Esophagus (tissue), 2 donors: Measurements from ENCODE around the gene NCOR1. TPM values are rescaled to one million over a fixed set of nuclear protein-coding genes. Genes with fewer than 3 reads are reported as not detected.
"Not testable (repeated sequence)": the region's sequence is repeated elsewhere in the genome, so short reads cannot be mapped to it uniquely, and the experiment has no call there.

Experiments
- H3K27ac ChIP-seq, 2 donors: one replicate each; pipeline ENCODE4 v1.5.1; 2013; ENCODE audit warnings: low read depth in 2 of 2, mild to moderate bottlenecking in 2 of 2, inconsistent platforms in 1 of 2, low read length in 1 of 2, moderate library complexity in 1 of 2
- H3K27me3 ChIP-seq, 2 donors: one replicate each; pipeline ENCODE4 v1.6.1; 2013; ENCODE audit warnings: low read length in 2 of 2, control low read depth in 1 of 2, mild to moderate bottlenecking in 1 of 2; ENCODE audit not compliant: insufficient read depth in 2 of 2, control insufficient read depth in 1 of 2
- H3K36me3 ChIP-seq, 2 donors: one replicate each; pipeline ENCODE4 v1.6.1; 2013; ENCODE audit warnings: low read length in 1 of 2; ENCODE audit not compliant: control insufficient read depth in 2 of 2, insufficient read depth in 2 of 2
- H3K4me1 ChIP-seq, 2 donors: one replicate each; pipeline ENCODE4 v1.6.1; 2013; ENCODE audit warnings: low read length in 1 of 2; ENCODE audit not compliant: control insufficient read depth in 2 of 2, insufficient read depth in 2 of 2
- H3K4me3 ChIP-seq, 2 donors: one replicate each; pipeline ENCODE4 v1.5.1; 2013; ENCODE audit warnings: low read length in 2 of 2, mild to moderate bottlenecking in 2 of 2, low read depth in 1 of 2, moderate library complexity in 1 of 2
- H3K9me3 ChIP-seq, 2 donors: one replicate each; pipeline ENCODE4 v1.6.1; 2013; ENCODE audit warnings: mild to moderate bottlenecking in 2 of 2, low read depth in 1 of 2, low read length in 1 of 2, moderate library complexity in 1 of 2; ENCODE audit not compliant: control insufficient read depth in 2 of 2, insufficient read depth in 1 of 2
- WGBS, 2 donors: extraction: QIAGEN DNeasy Blood & Tissue Kit; methylation state at CpG; one replicate each; pipeline ENCODE4 v1.1.7; 2013; 5-methylcytosine and 5-hydroxymethylcytosine counted together
- polyA plus RNA-seq, 2 donors: library from polyadenylated mRNA; stranded (reverse); fragments of 200-250 nt; gene quantifications; one replicate each; pipeline ENCODE4 v1.2.3, GENCODE V29; 2013
- donor health status: healthy with polysubstance abuse.
- donor health status: Bipolar disorder and iron deficiency.

The NCOR1 gene
- polyA plus RNA-seq, 2 donors = 31.5 to 41.3 TPM

DNA sequence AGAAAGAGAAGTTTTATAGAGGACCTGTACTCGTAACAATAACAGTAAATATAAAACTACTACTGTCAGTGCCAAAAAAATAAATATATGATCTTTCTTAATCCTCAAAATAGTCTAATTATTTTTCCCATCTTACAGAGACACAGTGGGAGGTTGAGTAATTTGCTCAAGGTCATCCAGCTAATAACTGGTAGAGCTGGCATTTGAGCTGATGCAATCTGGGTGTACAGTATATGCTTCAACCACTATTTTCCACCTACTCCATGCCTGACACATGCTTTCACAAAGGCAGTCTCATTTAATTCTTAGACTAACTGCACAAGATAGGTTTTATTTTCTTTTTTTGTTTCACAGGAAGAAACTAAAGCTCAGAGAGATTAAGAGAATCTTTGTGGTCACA lies 35.3 kb upstream of the NCOR1 start:
- Histone ChIP-seq H3K27me3 (no peaks in the 10 kb centered on the region), H3K27ac (no peak overlapping the region), H3K9me3 (no peaks in the 10 kb centered on the region), H3K36me3 (peaks cover 0 to 2% of the 10 kb centered on the region in 2 donors), H3K4me3 (no peak overlapping the region), H3K4me1 (peaks cover 0 to 1% of the 10 kb centered on the region in 2 donors)
- WGBS, 2 donors = 71 to 91% methylated on average over 1 of the region's 1 CpG

- Histone ChIP-seq H3K27me3 (no peaks in the 10 kb centered on the region), H3K4me1 (no peaks in the 10 kb centered on the region), H3K36me3 (peaks cover 0 to 2% of the 10 kb centered on the region in 2 donors), H3K27ac (no peak overlapping the region), H3K9me3 (no peaks in the 10 kb centered on the region), H3K4me3 (no peak overlapping the region)
- 84 to 96% methylated on average over 7 of the region's 7 CpGs for WGBS, 2 donors
Observed at GRCh38 chr17:16247586-16247984, 32.3 kb upstream of the NCOR1 start.

DNA sequence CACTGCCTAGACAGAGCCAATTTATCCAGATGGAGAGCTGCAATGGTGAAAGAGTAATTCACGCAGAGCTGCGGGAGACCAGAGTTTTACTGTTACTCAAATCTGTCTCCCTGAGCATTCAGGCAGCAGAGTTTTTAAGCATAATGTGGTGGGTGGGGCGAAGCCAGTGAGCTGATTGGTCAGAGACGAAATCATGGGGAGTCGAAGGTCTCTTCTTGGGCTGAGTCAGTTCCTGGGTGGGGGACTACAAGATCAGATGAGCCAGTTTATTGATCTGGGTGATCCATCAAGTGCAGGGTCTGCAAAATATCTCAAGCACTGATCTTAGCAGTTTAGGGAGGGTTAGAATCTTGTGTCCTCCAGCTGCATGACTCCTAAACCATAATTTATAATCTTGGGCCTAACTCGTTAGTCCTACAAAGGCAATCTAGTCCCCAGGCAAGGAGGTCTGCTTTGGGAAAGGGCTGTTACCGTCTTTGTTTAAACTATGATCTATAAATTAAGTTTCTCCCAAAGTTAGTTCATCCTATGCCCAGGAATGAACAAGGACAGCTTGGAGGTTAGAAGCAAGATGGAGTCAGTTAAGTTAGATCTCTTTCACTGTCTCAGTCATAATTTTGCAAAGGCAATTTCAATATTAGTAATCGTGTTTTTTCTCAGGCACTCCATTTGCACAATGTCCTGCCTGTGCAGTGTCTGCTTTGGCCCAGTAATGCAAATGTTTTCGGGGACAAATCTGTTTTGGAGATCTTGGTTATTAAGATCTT lies 28.6 kb upstream of the NCOR1 start:
- Histone ChIP-seq H3K4me1 (no peaks in the 10 kb centered on the region), H3K36me3 (no peaks in the 10 kb centered on the region), H3K27ac (no peak overlapping the region), H3K4me3 (no peak overlapping the region), H3K9me3 (no peaks in the 10 kb centered on the region), H3K27me3 (no peaks in the 10 kb centered on the region)
- 78 to 85% methylated on average over 9 of the region's 9 CpGs for WGBS, 2 donors

- no peaks in the 10 kb centered on the region for H3K4me1 ChIP-seq
- no peak overlapping the region for H3K4me3 ChIP-seq
- no peaks in the 10 kb centered on the region for H3K27me3 ChIP-seq
- H3K27ac ChIP-seq = no peak overlapping the region
- 90 to 92% methylated on average over 5 of the region's 5 CpGs for WGBS, 2 donors
- H3K36me3 ChIP-seq = no peaks in the 10 kb centered on the region
- H3K9me3 ChIP-seq = no peaks in the 10 kb centered on the region
Observed at GRCh38 chr17:16243385-16243784, 28.1 kb upstream of the NCOR1 start.

GRCh38 chr17:16241906-16242399 lies 26.6 kb upstream of the NCOR1 start:
- Histone ChIP-seq H3K4me1 (no peaks in the 10 kb centered on the region), H3K36me3 (no peaks in the 10 kb centered on the region), H3K4me3 (no peak overlapping the region), H3K27ac (no peak overlapping the region), H3K9me3 (no peaks in the 10 kb centered on the region), H3K27me3 (no peaks in the 10 kb centered on the region)

GRCh38 chr17:16239931-16240330 lies 24.6 kb upstream of the NCOR1 start:
- no peaks in the 10 kb centered on the region for H3K27me3 ChIP-seq
- no peaks in the 10 kb centered on the region for H3K9me3 ChIP-seq
- 94 to 100% methylated on average over 3 of the region's 3 CpGs for WGBS, 2 donors
- no peaks in the 10 kb centered on the region for H3K4me1 ChIP-seq
- no peak overlapping the region for H3K27ac ChIP-seq
- H3K4me3 ChIP-seq = no peak overlapping the region
- H3K36me3 ChIP-seq = no peaks in the 10 kb centered on the region

DNA sequence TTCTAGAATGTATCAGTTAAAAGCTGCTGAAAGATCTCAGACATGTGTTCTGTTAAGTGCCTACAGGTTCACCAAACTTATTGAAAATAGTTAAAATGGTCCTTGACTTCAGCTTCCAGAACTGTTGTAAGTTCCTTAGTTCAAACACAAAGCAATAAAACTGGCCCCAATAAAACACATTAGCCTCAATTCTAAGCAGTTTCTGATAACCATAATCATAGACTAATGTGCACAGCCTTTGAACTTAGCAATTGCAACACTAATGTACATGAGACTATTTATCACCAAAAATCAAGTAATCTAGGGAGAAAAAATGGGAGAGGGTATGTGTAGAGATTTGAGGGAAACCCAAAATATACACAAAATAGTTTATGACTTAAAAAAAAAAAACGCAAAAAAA lies 17.1 kb upstream of the NCOR1 start:
- WGBS, 2 donors = 88 to 90% methylated on average over 1 of the region's 1 CpG
- no peaks in the 10 kb centered on the region for H3K36me3 ChIP-seq
- H3K27ac ChIP-seq = no peak overlapping the region
- H3K4me3 ChIP-seq = no peak overlapping the region
- H3K4me1 ChIP-seq = no peaks in the 10 kb centered on the region
- no peaks in the 10 kb centered on the region for H3K9me3 ChIP-seq
- no peaks in the 10 kb centered on the region for H3K27me3 ChIP-seq

DNA sequence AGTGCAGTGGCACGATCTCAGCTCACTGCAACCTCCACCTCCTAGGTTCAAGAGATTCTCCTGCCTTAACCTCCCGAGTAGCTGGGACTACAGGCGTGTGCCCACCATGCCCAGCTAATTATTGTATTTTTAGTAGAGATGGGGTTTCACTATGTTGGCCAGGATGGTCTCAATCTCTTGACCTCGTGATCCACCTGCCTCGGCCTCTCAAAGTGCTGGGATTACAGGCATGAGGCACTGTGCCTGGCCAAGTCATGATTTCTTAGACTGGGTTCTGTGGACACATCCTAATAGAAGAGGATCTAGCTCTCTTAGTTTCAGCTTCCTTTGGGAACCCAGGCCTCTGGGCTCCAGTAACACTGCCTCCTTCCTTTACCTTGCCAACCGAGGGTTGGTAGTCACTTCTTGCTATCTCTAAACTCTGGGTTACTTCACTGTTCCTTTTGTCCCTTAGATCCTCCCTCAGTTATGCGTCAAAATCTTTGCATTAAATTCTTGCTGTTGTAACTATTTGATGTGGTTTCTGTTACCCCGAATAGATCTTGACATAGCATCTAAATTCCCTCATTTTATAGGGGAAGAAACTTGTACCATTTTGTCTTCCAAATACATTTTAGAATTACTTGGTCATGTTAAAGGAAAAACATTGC lies 14.7 kb upstream of the NCOR1 start:
- not testable (repeated sequence) for H3K27ac ChIP-seq, H3K27me3 ChIP-seq, H3K4me3 ChIP-seq, H3K36me3 ChIP-seq, H3K4me1 ChIP-seq, H3K9me3 ChIP-seq
- WGBS, 2 donors = 84 to 91% methylated on average over 8 of the region's 8 CpGs

GRCh38 chr17:16222406-16222805 lies 7.1 kb upstream of the NCOR1 start:
- Histone ChIP-seq H3K27me3 (no peaks in the 10 kb centered on the region), H3K4me3 (no peak overlapping the region), H3K4me1 (no peaks in the 10 kb centered on the region), H3K36me3 (no peaks in the 10 kb centered on the region), H3K9me3 (no peaks in the 10 kb centered on the region), H3K27ac (no peak overlapping the region)
- WGBS, 2 donors = 95% methylated on average over 3 of the region's 3 CpGs
